ENCODE data around the gene ATP2B2.

ATP2B2 gene

GRCh38 chr3:10381336-10381735, 124.0 kb downstream of the ATP2B2 start:
- TF ChIP-seq, protein P1, sequence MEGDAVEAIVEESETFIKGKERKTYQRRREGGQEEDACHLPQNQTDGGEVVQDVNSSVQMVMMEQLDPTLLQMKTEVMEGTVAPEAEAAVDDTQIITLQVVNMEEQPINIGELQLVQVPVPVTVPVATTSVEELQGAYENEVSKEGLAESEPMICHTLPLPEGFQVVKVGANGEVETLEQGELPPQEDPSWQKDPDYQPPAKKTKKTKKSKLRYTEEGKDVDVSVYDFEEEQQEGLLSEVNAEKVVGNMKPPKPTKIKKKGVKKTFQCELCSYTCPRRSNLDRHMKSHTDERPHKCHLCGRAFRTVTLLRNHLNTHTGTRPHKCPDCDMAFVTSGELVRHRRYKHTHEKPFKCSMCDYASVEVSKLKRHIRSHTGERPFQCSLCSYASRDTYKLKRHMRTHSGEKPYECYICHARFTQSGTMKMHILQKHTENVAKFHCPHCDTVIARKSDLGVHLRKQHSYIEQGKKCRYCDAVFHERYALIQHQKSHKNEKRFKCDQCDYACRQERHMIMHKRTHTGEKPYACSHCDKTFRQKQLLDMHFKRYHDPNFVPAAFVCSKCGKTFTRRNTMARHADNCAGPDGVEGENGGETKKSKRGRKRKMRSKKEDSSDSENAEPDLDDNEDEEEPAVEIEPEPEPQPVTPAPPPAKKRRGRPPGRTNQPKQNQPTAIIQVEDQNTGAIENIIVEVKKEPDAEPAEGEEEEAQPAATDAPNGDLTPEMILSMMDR (IDR thresholded peaks at IDR 0.05; ENCODE audit: low read depth, low read length) = no peak
- no peak overlapping the region for H3K4me3 ChIP-seq (ENCODE audit: low read depth, low read length)

DNA sequence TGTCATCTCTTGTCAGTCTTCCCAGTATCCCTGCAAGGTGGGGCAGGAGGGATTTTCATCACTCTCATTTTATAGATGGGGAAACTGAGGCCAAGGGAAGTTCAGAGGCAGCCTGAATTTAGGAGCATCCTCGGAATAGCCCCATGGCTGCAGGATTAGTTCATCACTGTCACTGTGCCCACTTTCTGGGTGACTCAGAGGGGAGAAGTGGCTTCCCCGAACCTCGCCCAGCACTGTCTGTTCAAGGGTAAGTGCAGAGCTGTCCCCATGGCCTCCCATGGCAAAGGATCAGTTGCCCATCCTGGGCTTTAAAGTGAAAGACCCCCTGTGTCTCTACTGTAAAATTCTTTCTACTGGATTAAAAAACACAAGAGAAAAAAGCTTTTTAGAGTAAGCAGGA, 124.5 kb downstream of the ATP2B2 start:
- TF ChIP-seq, protein P1 (IDR thresholded peaks at IDR 0.05; ENCODE audit: low read depth, low read length) = no peak
- no peak overlapping the region for H3K4me3 ChIP-seq (ENCODE audit: low read depth, low read length)

- TF ChIP-seq, protein P1 (IDR thresholded peaks at IDR 0.05; ENCODE audit: low read depth, low read length) = no peak
These were observed 125.4 kb downstream of the ATP2B2 start for GRCh38 chr3:10379961-10380360.

DNA sequence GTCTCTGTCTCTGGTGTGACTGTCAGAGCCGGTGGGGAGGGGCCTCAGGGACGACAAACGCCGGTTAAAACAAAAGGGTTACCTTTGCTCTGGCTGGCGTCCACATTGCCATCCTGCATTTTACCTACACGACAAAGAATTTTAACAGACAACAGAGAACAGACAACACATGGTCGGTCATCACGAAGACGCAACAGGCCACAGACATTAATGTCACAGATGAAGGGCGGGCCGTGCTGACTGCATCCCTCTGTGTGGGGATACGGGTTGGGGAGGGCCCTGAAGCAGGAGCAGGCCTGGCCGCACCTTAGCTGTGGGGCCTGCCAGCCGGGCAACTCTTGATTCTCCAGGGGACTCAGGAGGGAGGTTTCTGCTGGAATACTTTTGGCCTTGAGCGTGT, 126.2 kb downstream of the ATP2B2 start:
- H3K4me3 ChIP-seq (ENCODE audit: low read depth, low read length) = no peak overlapping the region
- TF ChIP-seq, protein P1 (IDR thresholded peaks at IDR 0.05; ENCODE audit: low read depth, low read length) = no peak

More at GRCh38 chr3:10379961-10380360, 125.4 kb downstream of the ATP2B2 start:
- H3K4me3 ChIP-seq (ENCODE audit: low read depth, low read length) = no peak overlapping the region

GRCh38 chr3:10378742-10379141, 126.6 kb downstream of the ATP2B2 start:
- no peak overlapping the region for H3K4me3 ChIP-seq (ENCODE audit: low read depth, low read length)
- TF ChIP-seq, protein P1 (IDR thresholded peaks at IDR 0.05; ENCODE audit: low read depth, low read length) = no peak

DNA sequence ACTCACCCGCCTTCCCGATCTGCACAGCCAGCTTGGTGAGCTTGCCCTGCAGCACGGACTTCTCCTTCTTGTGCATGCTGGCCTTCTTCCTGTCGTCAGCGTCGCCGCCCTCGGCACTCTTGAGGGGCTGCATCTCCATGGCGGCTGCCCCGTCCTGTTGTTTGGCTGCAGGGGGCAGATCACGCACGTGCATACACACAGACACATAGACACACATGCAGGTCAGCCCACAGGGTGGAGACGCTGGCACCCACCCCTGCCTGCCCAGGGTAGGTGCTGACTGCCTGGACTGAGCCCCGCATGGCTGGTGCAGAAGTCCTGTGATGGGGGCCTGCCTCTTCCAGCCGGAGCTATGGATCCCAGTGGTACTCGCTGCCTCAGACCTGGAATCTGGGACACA, 127.1 kb downstream of the ATP2B2 start:
- TF ChIP-seq, protein P1 (IDR thresholded peaks at IDR 0.05; ENCODE audit: low read depth, low read length) = no peak
- no peak overlapping the region for H3K4me3 ChIP-seq (ENCODE audit: low read depth, low read length)

GRCh38 chr3:10377148-10377725, 128.1 kb downstream of the ATP2B2 start:
- no peak overlapping the region for H3K4me3 ChIP-seq (ENCODE audit: low read depth, low read length)
- TF ChIP-seq, protein P1 (IDR thresholded peaks at IDR 0.05; ENCODE audit: low read depth, low read length) = no peak
